ENCODE data around the gene NPTN.
"Not testable (repeated sequence)": the region's sequence is repeated elsewhere in the genome, so short reads cannot be mapped to it uniquely, and the experiment has no call there.

NPTN gene

DNA sequence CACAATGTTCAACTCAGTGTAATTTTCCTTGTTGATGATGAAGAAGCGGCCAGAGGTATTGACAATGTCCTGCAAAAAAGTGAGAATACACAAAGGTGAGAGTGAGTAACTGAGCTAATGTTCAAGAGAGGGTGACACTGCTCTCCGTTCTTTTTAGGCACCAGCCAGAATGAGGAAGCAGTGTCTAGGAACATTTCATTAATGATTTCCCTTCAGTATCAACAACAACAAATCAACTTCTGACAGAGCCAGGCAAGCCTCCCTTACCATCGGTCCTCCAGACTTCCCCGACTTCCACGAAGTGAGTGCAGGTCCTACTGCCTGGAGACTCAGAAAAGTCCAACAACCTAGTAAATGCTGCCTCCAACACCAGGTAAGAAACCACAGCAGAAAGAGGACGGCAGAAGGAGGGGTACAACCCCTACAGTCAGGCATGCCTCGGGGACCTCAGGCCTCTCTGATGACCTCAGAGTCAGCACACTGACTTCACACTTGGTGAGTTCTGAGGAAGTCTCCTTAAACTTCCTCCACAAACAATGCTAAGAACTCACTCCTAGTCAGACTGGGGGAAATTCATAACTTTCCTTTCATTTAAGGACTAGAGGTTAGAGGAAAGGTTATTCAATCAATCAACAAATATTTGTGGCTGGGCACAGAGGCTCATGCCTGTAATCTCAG is 62.7 kb downstream of the NPTN start:
- DNase-seq = no peak

DNA sequence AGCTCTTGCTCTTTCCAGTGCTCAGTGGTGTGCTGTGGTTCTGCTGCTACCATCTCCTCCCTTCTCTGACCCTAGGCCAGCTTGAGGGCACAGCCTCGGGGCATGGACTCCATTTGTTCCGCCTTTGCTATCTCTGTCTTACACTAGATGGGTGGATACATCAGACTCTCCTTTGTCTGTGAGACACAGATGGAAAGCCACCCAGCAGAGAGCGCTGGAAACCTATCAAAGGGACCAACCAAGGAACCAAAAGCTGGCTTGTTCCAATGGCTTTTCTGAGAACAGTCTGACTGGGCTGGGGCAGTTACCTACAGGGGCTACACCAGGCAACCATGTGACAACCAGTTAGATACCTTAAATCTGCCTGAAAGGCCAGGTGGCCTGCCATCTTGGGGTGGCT is 63.8 kb downstream of the NPTN start:
- no peak for DNase-seq

DNA sequence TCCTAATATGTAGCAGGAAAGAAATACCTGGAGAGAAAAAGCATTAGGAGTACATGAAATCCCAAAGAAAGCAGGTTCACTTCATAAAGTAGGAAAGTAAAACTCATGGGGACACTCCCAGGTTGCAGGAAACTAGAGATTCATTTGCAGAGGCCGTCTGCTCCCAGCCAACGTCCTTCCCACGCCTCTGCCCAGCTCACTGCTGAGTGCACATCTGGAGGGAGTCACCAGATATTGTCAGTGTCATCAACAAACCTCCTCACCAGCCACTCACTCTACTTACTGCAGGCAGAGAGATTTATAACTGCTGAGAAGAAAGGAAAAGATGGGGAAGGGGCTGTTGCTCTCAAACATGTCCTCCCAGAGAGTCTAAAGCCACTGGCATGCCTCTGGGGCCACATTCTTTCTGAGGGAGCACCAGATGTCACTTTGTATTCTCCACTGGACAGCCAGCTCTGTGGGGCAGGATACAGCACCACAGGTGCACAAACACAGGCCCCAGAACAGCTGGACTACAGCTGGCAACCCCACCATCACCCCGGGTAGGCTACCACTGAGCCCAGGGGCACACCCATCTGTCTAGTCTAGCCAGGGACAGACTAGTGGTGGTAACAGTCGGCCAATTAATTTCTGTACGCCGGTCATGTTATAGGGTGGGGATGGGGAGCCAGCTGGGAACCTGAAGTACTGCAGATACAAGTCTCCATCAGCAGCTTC is 64.5 kb downstream of the NPTN start:
- DNase-seq = no peak

DNA sequence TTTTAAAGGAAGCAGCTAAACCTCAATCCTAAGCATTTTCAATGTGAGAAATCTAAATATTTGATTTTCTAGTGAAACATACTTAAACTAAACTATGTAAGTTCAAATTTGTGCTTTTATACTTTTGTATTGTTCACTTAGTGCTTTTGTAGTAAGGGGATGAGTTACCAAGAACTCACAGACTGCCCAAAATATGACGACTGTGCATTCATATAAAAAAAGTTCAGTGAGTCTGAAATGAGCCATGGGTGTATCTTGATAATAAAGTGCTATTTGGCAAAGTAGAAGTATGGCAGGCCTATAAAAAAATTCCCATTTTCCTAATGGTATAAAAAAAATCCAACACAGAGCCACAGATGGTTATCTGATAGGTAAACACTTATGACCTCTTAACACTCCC is 66.2 kb downstream of the NPTN start:
- DNase-seq = no peak

DNA sequence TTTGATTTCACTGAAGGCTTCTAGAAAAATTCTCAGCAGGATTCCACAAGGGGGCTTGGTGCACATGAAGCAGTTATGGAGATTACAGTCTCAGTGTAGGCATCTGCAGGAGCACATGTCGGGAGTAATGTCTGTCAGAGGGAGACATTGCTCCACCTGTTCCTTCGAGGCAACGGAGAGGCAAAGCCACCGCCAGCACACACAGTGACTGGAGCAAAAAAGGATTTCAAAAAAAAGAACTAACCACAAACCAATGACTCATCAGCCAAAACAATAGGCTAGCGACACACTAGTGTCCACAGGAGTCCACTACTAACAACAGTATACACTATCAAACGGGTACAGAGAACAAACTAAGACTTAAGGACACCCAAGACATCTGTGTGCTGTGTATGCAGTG is 68.9 kb downstream of the NPTN start:
- DNase-seq = no peak

DNA sequence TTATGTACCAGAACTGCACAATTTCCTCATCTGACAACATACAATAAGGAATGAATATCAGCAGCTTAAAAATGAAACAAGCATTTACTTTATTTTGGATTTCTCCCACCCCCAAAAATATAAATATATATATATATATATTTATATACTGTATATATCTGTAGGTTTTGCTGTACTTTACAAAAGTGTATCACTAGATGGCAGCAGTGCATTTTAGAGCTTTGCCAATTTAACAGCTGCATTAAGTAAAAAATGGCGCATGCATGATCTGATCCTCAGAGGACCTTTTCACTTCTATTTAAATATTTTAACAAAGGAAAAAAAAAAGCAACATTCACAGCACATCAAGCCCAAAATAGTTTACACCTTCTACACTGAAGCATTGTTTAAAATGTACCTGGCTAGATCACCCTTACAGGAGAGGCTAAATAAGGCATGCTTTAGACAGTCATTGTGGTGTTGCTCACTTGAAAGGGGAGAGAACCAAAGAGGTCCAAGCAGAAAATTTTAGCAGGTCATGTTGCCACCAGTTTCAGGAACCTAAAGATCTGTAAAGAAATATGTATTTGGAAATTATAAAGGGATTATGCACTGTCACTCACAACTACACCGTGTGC is 72.6 kb downstream of the NPTN start:
- no peak for DNase-seq

DNA sequence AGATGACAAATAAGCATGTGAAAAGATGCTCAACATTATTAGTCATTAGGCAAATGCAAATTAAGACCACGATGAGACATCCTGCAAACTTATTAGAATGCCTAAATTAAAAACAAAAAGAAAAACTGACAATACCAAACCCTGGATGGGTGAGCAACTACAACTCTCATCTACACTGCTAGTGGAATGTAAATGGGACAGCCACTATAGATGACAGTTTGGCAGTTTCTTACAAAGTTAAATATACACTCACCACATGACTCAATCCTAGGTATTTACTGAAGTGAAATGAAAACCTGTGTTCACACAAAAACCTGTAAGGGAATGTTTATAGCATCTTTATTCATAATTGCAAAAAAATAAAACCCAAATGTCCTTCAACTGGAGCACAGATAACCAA is 74.7 kb downstream of the NPTN start:
- no peak for DNase-seq

DNA sequence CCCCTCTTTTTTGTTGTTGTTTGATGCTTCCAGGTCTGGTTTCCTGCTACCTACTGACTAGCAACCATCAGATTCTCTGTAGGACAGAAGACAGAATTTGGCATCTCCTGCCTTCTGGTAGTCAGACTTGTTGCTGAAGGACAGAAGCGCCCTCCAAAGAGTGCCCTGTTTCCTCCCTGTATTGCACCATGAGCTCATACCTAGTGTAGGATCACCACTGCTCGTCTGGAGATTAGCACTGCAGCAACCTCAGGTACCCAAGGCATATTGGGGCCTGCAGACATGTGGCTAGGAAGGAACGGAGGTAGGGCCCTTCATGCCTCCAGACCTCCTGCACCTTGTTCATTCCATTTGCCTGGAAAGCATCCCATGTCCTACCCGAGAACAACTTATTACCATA is 78.1 kb downstream of the NPTN start:
- DNase-seq = no peak

DNA sequence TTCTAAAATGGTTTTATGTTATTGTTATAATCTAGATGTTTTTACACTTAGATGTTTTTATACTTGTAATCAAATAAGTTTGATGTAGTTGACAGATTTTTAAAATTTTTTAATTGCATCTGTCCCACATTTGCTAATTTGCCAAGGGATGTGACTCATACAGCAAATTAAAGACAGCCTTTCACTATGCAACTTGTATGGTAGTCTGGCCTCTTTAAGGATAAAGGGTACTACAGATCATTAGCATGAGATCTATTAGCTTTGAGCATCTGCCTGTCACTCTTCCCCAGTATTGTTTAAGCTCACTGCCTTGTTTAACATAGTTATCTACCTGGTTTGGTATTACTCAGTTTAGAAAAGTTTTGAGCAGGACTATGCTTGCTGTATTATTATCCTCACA is 83.0 kb downstream of the NPTN start:
- DNase-seq = no peak

DNA sequence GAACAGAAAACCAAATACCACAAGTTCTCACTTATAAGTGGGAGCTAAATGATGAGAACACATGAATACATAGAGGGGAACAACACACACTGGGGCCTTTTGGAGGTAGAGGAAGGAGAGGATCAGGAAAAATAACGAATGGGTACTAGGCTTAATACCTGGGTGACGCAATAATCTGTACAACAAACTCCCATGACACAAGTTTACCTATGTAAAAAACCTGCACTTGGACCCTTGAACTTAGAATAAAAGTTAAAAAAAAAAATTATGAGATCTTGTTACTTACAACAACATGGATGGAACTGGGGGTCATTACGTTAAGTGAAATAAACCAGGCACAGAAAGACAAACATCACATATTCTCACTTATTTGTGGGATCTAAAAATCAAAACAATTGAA is 84.3 kb downstream of the NPTN start:
- DNase-seq = not testable (repeated sequence)

DNA sequence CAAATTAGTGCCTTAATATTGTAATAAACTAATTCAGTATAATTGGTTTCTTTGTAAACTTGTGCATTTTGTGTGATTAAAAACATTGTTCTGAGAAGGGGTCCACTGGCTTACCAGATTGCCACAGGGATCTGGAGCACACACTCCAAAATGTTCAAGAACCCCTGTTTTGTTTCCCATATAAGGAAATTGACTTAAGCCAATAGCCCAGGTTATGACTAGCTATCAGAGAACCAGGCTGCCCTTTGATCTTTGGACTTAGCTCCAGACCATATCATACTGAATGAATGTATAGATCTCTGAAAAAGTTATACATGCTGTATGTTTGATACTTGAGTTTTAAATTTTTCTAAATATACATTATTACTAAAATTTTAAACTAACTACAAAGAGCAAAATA is 91.7 kb downstream of the NPTN start:
- DNase-seq = no peak

DNA sequence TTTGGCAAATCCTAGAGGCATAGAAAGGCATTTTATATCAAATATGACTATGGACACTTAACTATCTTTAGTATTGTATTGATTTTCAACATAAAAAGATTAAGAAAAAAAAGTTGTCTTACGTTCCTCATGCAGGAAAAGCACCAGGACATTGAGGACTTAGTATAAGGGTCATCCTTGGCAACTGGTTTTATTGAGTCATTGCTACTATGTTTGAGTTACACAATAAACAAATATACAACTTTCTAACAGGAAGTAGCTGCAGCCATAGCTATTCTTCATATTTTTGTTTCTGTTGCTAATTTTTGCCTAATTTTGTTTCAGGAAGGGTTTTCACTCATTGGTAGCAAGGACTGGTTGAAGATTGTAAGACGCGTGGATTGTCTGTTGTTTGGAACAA is 93.0 kb downstream of the NPTN start:
- no peak for DNase-seq

DNA sequence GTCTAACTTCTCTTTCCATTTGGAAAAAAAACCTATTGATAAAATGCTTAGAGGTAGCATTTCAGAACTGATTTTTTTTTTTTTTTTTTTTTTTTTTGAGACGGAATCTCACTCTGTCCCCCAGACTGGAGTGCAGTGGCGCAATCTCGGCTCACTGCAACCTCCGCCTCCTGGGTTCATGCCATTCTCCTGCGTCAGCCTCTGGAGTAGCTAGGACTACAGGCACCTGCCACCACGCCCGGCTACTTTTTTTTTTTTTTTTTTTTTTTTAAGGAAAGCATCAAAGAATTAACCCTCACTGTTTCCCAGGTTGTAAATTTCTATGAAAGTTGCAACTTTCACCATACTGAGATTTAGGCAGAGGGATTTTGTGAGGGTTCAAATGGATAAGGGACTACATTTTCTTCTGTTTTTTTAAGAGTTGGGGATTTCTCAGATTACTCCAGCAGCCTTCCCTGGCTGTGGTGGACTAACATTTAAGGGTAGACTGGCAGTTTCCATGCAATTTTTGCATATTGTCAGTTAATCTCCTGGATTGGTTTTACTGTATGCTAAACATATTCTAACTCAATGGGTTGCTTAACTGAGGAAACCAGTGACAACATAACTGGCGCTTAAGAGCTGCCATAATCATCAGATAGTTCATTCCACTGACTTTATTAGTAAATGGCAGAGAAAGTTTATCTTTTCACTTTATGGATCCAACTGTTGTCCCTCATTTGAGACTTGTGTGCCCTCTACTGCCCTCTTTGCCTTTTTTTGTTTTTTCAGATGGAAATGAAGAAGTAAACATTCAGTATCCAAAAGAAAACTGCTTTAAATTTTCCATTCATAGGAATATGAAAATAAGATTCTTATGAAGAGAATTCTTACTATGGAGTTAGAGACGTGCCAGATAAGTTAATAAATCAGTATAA is 93.7 kb downstream of the NPTN start:
- DNase-seq = no peak

DNA sequence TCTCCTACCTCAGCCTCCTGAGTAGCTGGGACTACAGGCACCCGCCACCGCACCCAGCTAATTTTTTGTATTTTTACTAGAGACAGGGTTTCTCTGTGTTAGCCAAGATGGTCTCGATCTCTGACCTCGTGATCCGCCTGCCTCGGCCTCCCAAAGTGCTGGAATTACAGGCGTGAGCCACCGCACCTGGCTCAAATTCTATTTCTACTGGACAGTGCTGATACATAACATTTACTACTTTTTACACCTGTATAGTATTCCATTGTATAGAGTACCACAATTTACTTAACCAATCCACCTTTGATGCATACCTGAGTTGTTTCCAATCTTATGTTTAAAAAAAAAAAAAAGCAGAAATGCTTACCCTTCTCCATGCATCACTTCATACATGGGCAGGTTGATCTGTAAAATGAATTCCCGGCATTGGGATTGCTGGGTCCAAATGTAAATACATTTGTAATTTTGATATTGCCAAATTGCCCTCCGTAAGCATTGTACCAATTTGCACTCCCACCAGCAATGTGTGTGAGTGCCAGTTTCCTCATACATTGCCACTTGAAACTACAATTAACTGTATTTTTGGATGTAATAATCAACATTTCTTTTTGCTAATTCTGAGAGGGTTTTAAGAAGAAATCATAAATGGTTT is 94.5 kb downstream of the NPTN start:
- no peak for DNase-seq

DNA sequence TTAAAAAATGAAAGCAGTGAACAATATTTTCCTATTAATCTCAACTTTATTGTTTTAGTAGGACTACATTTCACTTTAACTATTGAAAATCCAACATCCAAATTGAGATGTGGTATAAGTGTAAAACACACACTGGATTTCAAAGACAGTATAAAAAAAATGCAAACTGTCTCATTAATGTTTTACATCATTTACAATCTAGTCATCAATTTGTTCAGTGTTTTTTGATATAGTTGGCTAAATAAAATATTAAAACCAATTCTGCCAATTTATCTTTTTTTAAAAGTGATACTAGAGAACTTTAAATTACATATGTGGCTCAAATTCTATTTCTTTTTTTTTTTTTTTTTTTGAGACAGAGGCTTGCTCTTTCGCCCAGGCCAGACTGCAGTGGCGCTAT is 95.1 kb downstream of the NPTN start:
- no peak for DNase-seq

DNA sequence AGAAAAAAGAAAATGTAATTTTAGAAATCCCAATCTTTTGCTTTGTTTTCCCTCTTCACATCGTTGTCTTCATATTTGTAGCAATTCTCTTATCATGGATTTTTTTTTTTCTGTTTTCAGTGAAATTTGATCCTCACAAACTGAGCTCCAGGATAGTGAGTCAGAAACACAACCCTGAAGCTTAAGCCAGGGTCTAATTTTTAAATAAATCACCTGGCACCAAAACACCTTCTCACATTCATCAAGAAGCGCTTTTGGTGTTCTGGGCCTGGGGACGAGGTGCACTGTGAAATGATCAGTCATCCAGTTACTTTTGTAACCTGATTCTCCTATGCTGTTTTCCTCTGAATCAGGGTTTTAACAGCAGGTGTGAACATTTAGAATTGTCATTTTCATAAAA is 102.5 kb downstream of the NPTN start:
- DNase-seq = no peak

DNA sequence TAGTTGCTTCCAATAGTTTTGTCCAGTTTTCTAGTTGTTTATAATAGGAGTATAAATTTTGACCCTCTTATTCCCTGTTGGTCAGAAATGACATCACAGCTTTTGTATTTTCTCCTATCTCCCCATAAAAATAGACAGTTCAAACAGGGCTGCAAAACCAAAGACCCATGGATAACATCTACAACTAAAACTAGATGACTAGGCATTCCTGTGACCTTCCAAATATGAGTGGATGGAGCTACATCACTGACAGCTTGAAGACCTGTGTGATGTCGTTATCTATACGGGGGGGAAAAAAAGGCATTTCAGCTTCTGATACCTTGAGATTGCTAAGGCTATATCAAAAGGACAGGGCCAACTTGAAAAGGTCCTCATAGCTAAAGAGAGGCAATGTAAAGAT is 105.6 kb downstream of the NPTN start:
- no peak for DNase-seq

DNA sequence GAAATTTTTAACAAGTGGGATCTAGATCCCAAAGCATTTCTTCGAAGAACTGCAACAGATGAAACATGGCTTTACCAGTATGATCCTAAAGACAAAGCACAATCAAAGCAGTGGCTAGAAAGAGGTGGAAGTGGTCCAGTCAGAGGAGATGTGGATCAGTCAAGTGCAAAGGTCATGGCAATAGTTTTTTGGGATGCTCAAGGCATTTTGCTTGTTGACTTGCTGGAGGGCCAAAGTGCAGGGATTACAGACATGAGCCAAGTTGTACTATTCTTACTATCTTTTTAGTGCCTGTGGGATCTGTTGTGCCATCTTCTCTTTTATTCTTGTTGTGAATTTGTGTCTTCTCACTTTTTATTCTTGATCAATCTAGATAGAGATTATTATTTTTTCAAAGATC is 108.3 kb downstream of the NPTN start:
- DNase-seq = no peak

DNA sequence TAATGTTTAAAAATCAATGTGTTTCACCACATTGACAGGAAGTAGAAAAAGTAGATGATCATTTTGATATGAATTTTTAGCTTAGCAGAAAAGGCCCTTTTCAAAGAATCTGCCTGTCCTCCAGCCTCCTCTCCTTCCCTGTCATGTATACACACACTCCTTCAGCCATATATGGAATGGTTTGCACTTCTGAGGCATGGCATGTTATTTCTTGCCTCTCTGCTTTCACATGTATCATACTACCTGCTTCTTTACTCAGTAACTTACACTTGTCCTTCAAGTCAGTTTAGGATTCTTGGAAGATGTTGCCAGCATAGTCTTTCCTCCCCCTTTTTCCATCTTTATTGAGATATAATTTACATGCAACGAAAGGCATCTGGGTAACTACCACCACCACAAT is 111.2 kb downstream of the NPTN start:
- no peak for DNase-seq

DNA sequence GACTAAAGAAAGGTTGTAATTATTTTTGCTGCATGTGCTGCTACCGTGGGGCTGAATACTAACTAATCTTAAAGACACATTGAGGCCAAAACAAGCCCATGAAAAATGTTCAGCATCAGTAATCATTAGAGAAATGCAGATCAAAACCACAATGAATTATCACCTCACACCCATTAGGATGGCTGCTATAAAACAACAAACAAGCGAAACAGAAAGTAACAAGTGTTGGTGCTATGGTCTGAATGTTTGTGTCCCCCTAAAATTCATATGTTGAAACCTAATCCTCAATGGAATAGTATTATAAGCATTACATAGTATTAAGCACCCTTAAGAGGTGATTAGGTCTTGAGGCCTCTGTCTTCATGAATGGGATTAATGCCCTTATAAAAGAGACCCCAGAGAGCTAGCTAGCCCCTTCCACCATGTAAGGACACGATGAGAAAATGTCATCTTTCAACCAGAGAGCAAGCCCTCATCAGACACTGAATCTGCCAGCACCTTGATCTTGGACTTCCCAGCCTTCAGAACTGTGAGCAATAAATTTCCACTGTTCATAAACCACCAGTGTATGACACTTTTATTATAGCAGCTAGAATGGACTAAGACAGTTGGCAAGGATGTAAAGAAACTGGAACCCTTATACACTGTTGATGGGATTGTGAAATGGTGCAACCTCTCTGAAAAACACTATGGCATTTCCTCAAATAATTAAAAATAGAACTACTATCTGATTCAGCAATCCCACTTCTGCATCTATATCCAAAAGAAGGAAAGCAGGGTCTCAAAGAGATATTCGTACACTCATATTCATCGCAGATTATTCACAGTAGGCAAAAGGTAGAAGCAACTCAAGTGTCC is 114.1 kb downstream of the NPTN start:
- no peak for DNase-seq

DNA sequence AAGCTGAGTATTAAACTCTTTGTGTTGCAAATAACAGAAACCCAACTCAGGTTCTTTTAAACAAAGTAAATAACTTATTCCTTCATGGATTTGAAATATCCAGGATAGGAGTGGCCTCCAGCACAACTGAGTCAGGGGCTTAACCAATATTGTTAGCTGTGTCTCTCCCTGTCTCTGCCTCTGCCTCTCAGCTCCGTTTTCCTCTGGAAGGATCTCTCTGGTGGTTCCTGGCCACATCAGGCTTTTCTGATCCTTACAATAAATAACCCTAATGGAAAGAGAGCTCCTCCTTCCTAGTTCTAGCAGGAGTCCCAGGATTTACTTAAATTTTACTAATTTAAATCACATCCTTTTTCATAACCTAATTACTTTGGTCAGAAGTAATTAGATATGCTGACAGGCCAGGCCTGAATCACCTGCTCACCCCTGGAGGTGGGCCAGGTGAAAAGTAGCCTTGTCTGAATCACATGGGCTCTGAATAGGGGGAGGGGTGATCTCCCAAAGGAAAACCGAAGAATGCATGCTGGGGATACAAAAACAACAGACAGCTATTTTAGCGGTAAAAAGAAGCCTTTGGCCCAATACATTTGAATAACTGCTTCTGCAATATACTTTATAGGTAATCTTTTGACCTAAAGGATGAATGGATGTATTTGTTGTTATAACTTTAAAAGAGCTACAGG is 114.9 kb downstream of the NPTN start:
- no peak for DNase-seq

Measured in stimulated activated naive CD4-positive, alpha-beta T cell treated with Interleukin-2 at 50 U/mL for 16 hours (primary cell).